IPS DF 6.9 (cell line): Measurements from ENCODE around the gene ASZ1.
"Not testable (repeated sequence)": the region's sequence is repeated elsewhere in the genome, so short reads cannot be mapped to it uniquely, and the experiment has no call there.

Source experiments
- DNase-seq: peaks from one replicate; pipeline ENCODE4 v3.0.0-alpha.2; 2013; ENCODE audit warnings: low read depth, low spot score
- H3K27ac ChIP-seq: one replicate; pipeline ENCODE4 v1.5.1; 2013; ENCODE audit warnings: low read length, control low read depth
- H3K27me3 ChIP-seq: 2 replicates; pipeline ENCODE4 v1.6.1; 2013; ENCODE audit warnings: mild to moderate bottlenecking, low read length; ENCODE audit not compliant: control insufficient read depth, insufficient read depth
- H3K36me3 ChIP-seq: 2 replicates; pipeline ENCODE4 v1.6.1; 2013; ENCODE audit warnings: low read length; ENCODE audit not compliant: control insufficient read depth, insufficient read depth
- H3K4me1 ChIP-seq: 2 replicates; pipeline ENCODE4 v1.6.1; 2013; ENCODE audit warnings: low read length; ENCODE audit not compliant: control insufficient read depth, insufficient read depth
- H3K4me3 ChIP-seq: 2 replicates; pipeline ENCODE4 v1.5.1; 2013; ENCODE audit warnings: mild to moderate bottlenecking, low read length
- H3K9me3 ChIP-seq: 2 replicates; pipeline ENCODE4 v1.6.1; 2013; ENCODE audit warnings: low read length, inconsistent platforms; ENCODE audit not compliant: control insufficient read depth, insufficient read depth
- WGBS: extraction: QIAGEN DNeasy Blood & Tissue Kit; methylation state at CpG from one replicate; pipeline ENCODE4 v1.1.7; 2013; ENCODE audit warnings: mixed read lengths, missing lambda C conversion rate; ENCODE audit not compliant: insufficient read length, insufficient coverage; 5-methylcytosine and 5-hydroxymethylcytosine counted together

ASZ1 gene

GRCh38 chr7:117427258-117427701 lies at the start of gene ASZ1:
TSS of gene ASZ1 (minus strand) at chr7:117427493. CDS start at chr7:117427460, 33 bp downstream.
- Histone ChIP-seq H3K27ac (no peak within 1 kb of the TSS), H3K9me3 (no peaks in the 10 kb centered on the region), H3K4me1 (no peaks in the 10 kb centered on the region), H3K36me3 (no peaks in the 10 kb centered on the region), H3K27me3 (no peaks in the 10 kb centered on the region), H3K4me3 (no peak within 1 kb of the TSS)
- DNase-seq: no peak
- whole genome bisulfite sequencing: no CpG with 5 or more reads among the region's 41 CpGs

GRCh38 chr7:117476557-117477215 lies 49.4 kb upstream of the ASZ1 start:
- Histone ChIP-seq H3K4me3 (no peak overlapping the region), H3K27me3 (peaks cover 1% of the 10 kb centered on the region; the same call in 1 of the 2 replicates), H3K36me3 (no peaks in the 10 kb centered on the region), H3K4me1 (no peaks in the 10 kb centered on the region), H3K27ac (no peak overlapping the region), H3K9me3 (no peaks in the 10 kb centered on the region)
- DNase-seq: no peak
- no CpG with 5 or more reads among the region's 4 CpGs for WGBS

- Histone ChIP-seq H3K9me3 (no peaks in the 10 kb centered on the region), H3K27me3 (no peaks in the 10 kb centered on the region), H3K27ac (no peak overlapping the region), H3K36me3 (no peaks in the 10 kb centered on the region), H3K4me3 (no peak overlapping the region), H3K4me1 (no peaks in the 10 kb centered on the region)
- DNase-seq: no peak
These were observed 45.0 kb upstream of the ASZ1 start for GRCh38 chr7:117472335-117472734.

- Histone ChIP-seq H3K36me3 (no peaks in the 10 kb centered on the region), H3K27ac (no peak overlapping the region), H3K9me3 (no peaks in the 10 kb centered on the region), H3K4me1 (no peaks in the 10 kb centered on the region), H3K4me3 (no peak overlapping the region), H3K27me3 (no peaks in the 10 kb centered on the region)
- no CpG with 5 or more reads among the region's 5 CpGs for WGBS
- DNase-seq: no peak
These were observed 43.5 kb upstream of the ASZ1 start for GRCh38 chr7:117470777-117471176.

- H3K4me1 ChIP-seq: no peaks in the 10 kb centered on the region
- H3K9me3 ChIP-seq: no peaks in the 10 kb centered on the region
- no CpG with 5 or more reads among the region's 2 CpGs for WGBS
- no peak for DNase-seq
- no peaks in the 10 kb centered on the region for H3K36me3 ChIP-seq
- H3K27ac ChIP-seq: no peak overlapping the region
- H3K4me3 ChIP-seq: no peak overlapping the region
- no peaks in the 10 kb centered on the region for H3K27me3 ChIP-seq
These were observed 40.9 kb upstream of the ASZ1 start for GRCh38 chr7:117468174-117468573.

- no CpG with 5 or more reads among the region's 4 CpGs for WGBS
- not testable (repeated sequence) for H3K9me3 ChIP-seq, DNase-seq, H3K27me3 ChIP-seq, H3K27ac ChIP-seq, H3K36me3 ChIP-seq, H3K4me3 ChIP-seq, H3K4me1 ChIP-seq
These were observed 33.5 kb upstream of the ASZ1 start for GRCh38 chr7:117460815-117461214.

- H3K27ac ChIP-seq: no peak overlapping the region
- H3K4me3 ChIP-seq: no peak overlapping the region
- no peaks in the 10 kb centered on the region for H3K4me1 ChIP-seq
- no peaks in the 10 kb centered on the region for H3K36me3 ChIP-seq
- no peaks in the 10 kb centered on the region for H3K9me3 ChIP-seq
- H3K27me3 ChIP-seq: no peaks in the 10 kb centered on the region
- no peak for DNase-seq
These were observed 32.4 kb upstream of the ASZ1 start for GRCh38 chr7:117459735-117460134.

- Histone ChIP-seq H3K9me3 (no peaks in the 10 kb centered on the region), H3K27ac (no peak overlapping the region), H3K4me1 (no peaks in the 10 kb centered on the region), H3K4me3 (no peak overlapping the region), H3K27me3 (no peaks in the 10 kb centered on the region), H3K36me3 (no peaks in the 10 kb centered on the region)
- no peak for DNase-seq
- no CpG with 5 or more reads among the region's 3 CpGs for WGBS
These were observed 31.8 kb upstream of the ASZ1 start for GRCh38 chr7:117458977-117459583.

GRCh38 chr7:117448655-117449054 lies 21.4 kb upstream of the ASZ1 start:
- Histone ChIP-seq H3K4me3 (no peak overlapping the region), H3K4me1 (no peaks in the 10 kb centered on the region), H3K9me3 (no peaks in the 10 kb centered on the region), H3K27me3 (no peaks in the 10 kb centered on the region; the same call in 1 of the 2 replicates), H3K36me3 (no peaks in the 10 kb centered on the region), H3K27ac (no peak overlapping the region)
- no CpG with 5 or more reads among the region's 2 CpGs for WGBS
- no peak for DNase-seq

- Histone ChIP-seq H3K4me3 (no peak overlapping the region), H3K36me3 (no peaks in the 10 kb centered on the region), H3K27ac (no peak overlapping the region), H3K4me1 (no peaks in the 10 kb centered on the region), H3K27me3 (no peaks in the 10 kb centered on the region; the same call in 1 of the 2 replicates), H3K9me3 (no peaks in the 10 kb centered on the region)
- WGBS: no CpG with 5 or more reads among the region's 4 CpGs
- DNase-seq: no peak
These were observed 19.0 kb upstream of the ASZ1 start for GRCh38 chr7:117446220-117446815.

GRCh38 chr7:117445206-117445605 lies 17.9 kb upstream of the ASZ1 start:
- DNase-seq: no peak
- no peaks in the 10 kb centered on the region; the same call in 1 of the 2 replicates for H3K27me3 ChIP-seq
- WGBS: no CpG with 5 or more reads among the region's 1 CpG
- H3K4me3 ChIP-seq: no peak overlapping the region
- no peak overlapping the region for H3K27ac ChIP-seq
- no peaks in the 10 kb centered on the region for H3K36me3 ChIP-seq
- H3K9me3 ChIP-seq: no peaks in the 10 kb centered on the region
- no peaks in the 10 kb centered on the region for H3K4me1 ChIP-seq
